Raji (cell line): Measurements from ENCODE around the gene CSMD2.

Source experiments
- POLR2A ChIP-seq: IDR thresholded peaks from 2 replicates; pipeline ENCODE4 v1.6.1; 2011; ENCODE audit warnings: low read depth, low read length, control low read depth; ENCODE audit not compliant: insufficient read depth

The CSMD2 gene

DNA sequence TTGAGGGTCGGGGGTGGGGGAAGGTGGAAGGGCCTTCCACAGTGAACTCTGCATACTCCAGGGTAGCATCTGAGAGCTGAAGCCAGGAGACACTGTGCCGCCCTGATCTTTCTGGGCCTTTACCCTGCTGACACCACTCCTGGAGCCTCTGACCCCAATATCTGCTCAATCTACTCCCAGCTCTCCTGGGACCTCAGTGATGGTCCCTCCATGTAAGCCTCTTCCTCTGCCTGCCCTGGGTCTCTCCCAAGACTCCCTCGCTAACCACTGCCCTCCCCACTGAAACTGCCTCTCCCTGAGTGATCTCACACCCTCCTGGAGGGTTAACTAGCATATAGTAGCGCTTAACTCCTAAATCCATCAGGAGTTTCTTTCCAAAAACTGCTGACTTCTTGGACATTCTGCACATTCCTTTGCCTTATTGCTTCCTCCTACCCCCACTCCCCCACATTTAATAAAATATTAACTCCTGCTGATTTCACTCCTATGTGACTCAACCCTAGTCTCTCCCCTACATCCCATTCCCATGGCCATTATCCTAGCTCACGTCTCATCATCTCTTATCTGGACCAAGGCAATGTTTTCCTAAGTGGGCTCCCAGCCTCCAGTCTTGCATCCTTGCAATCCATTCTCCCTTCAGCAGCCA, 155.6 kb downstream of the CSMD2 start:
- TF ChIP-seq POLR2A = no peak

GRCh38 chr1:34007760-34008159, 157.3 kb downstream of the CSMD2 start:
- no peak for TF ChIP-seq POLR2A

DNA sequence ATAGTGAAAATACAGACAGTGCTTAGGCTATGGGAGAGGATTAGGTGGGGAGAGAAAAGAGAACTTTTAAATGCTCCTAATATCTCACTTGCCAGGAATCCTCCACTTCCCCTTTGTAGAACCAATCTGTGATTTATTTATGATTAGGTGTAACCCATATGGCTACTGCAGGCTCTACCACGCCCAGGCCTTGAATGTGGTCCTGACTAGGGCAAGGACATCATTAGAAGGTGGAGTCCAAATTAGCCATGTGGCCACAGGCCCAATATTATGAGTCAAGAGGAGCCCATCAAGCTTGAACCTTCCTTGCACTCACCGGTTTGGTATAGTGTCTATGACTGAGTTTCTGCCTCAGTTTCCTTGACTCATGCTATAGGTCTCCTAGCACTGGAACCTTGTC, 159.7 kb downstream of the CSMD2 start:
- no peak for TF ChIP-seq POLR2A

GRCh38 chr1:34002810-34003209, 162.2 kb downstream of the CSMD2 start:
- TF ChIP-seq POLR2A = no peak

- no peak for TF ChIP-seq POLR2A
These were observed 167.6 kb downstream of the CSMD2 start for GRCh38 chr1:33997127-33998036.

DNA sequence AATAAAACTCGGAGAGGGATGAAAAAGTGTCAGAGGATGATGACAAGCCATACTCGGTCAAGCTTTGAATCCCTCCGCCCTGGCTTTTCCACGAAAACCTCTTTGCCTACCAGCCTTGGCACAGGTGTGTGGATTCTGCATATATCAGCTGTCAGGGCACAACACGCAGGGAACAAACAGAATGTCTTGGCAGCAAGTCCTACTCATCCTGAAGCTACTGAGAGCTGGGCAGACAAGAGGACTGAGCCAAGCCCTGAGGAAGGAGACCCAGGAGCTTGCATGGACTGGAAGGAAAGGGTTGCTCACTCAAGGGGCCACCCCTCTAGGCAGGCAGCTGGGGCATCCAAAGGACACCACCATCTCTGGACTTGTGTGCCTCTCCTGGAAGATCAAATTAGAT, 168.7 kb downstream of the CSMD2 start:
- no peak for TF ChIP-seq POLR2A

DNA sequence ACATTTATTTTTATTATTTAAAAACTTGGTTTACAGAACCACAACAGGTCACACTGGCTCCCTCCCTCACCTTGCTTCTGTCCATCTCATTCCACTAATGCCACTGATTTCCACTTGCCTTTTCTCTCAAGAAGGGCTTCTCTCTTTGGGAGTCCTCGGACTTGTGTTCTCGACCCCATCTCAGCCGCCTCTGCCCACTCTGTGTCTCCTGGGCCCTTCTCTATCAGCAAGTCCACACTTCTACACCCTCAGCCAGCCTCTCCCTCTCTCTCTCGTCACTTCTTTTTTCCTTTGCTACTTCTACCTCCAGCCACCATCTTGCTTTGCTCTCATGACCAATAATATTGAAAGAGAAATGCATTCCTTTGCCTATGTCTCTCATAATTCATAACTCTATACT, 171.7 kb downstream of the CSMD2 start:
- TF ChIP-seq POLR2A = no peak

GRCh38 chr1:33990281-33990680, 174.7 kb downstream of the CSMD2 start:
- TF ChIP-seq POLR2A = no peak

DNA sequence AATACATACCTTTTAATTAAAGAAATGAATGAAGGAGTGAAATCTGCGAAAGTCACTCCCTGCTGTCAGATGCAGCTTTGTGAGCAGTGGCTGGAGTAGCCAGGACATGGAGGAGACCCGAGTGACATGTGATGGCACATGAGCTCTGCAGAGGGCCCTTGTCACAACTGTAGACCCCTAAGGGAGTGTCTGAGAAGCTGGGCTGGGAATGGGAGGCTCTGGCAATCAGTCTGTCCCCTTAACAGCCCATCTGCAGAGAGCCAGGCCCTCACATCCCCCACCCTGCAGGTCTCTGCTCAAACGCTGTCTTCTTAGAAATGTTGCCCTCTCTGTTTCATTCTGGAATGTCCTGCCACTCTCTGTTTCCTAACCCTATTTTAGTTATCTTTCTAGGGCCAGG, 176.9 kb downstream of the CSMD2 start:
- no peak for TF ChIP-seq POLR2A

GRCh38 chr1:33986390-33987095, 178.5 kb downstream of the CSMD2 start:
- no peak for TF ChIP-seq POLR2A

- no peak for TF ChIP-seq POLR2A
These were observed 179.4 kb downstream of the CSMD2 start for GRCh38 chr1:33985656-33986055.

DNA sequence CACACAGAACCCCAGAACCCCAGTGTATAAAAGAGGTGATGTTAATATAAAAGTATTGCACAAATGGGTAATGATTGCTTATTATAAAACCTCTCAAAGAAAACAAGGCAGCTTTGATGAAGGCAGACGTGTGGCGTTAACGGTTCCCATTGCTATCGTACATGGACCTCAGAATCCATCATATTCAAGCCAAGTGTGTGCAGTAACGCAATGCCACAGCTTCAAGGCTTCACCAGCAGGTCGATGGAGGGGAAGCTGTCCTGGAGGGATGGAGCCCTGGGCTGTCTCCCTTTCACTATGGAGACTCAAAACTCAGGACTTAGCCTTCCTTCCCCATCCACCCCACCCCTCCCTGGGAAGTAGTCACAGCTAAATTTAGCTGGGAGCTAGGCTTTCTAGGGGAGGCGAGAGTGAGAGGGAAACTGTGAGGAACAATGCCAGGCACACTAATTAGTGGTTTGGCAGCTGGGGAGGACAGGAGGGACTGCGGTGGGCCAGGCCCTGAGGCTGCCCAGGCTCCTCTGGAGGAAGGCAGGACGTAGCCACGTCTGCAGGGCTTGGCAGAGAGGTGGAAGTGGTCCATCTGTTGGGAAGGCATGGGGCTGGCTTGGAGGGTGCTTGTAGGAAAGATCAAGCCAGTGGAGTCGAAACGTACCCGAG, 180.0 kb downstream of the CSMD2 start:
- no peak for TF ChIP-seq POLR2A

DNA sequence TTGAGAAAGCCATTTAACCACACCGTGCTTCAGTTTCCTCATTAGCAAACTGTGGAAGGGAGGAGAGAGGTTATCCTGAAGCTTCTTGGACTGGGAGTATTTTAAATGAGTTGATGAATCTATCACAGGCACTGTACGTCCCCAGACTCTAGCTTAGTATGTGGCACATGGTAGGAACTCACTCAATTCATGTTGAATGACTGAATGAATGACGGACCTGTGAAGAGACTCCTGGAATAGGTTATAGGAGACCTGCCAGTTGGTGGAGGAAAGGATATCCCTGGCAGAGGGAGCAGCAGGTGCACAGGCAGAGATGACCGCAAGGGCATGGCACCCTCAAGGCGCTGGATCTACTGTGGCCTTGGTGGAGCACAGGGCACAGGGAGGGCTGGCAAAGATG, 182.6 kb downstream of the CSMD2 start:
- no peak for TF ChIP-seq POLR2A

GRCh38 chr1:33979341-33979740, 185.7 kb downstream of the CSMD2 start:
- TF ChIP-seq POLR2A = no peak

DNA sequence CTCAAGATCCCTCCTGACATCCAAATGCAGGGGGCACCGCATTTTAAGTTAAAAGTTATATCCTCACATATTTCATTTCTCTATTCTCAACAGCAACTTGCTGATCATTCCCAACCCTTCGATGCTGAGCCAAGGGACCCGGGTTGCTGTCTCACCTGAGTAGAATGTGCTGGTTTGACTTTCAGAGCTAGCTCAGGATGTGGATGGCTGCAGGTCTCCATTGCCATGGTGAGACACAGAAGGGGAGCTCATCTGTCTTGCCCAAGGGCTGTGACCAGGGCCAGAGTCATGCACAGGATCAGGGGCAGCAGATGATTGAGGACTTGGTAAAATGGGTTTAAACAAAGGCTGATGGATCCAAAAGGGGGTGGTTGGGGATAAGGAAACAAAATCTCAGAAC, 189.1 kb downstream of the CSMD2 start:
- TF ChIP-seq POLR2A = no peak

DNA sequence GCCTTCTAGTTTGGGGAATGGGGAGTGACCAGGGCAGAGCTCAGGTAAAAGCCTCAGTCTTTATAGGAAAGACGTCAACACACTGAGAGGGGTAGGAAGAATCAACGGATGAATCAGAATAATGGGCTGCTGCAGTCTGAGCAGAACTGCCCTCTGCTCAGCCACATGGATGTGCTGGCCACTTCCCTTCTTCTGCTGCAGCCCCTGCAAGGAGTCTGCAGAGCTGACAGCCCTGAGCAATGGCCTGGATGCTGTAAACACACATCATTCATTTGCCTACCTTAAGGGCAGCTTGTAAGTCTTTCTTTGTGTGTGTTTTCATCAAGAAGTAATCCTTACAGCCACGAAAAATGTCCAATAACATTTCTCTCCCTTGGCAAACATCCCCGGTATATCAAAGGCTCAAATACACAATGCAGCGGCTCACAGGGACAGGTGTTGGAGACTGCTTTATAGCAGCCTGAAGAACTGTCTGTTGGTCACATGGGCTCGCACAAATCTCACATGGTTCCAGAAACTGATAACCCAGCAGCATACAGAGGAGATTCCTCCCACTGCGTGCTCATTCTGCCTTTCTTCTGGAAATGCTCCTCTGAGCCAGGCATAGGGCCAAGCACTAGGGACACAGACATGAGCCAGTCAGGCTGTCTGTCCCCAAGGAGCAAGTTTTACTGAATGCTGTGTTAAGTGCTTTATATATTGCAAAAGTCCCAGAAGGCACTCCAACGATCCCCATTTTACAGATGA, 191.1 kb downstream of the CSMD2 start:
- TF ChIP-seq POLR2A = no peak
